ENCODE measurements around the gene CD81.

DNA sequence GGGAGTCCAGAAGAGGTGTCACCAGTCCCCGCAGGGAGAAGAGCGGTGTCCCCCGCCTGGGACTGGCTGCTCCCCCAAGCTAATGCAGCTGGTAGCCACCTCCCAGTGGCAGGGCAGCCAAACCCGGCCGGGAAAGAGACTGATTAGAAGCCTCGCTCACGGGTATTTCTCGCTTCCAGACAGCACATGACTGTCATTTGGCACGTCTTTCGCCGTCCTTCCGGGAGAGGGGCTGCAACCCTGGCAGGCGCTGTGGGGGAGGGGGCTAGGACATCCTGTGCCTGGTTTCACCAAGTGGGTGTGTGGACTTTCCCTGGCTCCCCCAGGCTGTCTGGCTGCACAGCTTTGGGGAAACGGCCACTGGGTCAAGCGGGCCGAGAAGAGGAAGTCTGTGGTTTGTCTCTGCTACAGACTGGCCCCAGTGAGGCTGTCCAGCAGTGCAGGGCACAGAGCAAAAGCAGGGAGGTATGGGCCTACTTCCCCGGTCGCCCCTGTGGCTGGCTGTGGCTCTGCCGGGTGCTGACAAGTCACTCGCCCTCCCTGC is 3.8 kb downstream of the CD81 start:
- TF ChIP-seq, protein P1, sequence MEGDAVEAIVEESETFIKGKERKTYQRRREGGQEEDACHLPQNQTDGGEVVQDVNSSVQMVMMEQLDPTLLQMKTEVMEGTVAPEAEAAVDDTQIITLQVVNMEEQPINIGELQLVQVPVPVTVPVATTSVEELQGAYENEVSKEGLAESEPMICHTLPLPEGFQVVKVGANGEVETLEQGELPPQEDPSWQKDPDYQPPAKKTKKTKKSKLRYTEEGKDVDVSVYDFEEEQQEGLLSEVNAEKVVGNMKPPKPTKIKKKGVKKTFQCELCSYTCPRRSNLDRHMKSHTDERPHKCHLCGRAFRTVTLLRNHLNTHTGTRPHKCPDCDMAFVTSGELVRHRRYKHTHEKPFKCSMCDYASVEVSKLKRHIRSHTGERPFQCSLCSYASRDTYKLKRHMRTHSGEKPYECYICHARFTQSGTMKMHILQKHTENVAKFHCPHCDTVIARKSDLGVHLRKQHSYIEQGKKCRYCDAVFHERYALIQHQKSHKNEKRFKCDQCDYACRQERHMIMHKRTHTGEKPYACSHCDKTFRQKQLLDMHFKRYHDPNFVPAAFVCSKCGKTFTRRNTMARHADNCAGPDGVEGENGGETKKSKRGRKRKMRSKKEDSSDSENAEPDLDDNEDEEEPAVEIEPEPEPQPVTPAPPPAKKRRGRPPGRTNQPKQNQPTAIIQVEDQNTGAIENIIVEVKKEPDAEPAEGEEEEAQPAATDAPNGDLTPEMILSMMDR (IDR thresholded peaks at IDR 0.05; ENCODE audit: low read depth, low read length), result no peak
- TF ChIP-seq, protein P2, sequence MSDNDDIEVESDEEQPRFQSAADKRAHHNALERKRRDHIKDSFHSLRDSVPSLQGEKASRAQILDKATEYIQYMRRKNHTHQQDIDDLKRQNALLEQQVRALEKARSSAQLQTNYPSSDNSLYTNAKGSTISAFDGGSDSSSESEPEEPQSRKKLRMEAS (IDR thresholded peaks at IDR 0.05; ENCODE audit: low read depth, low read length), result peak; percentile 46; the same call in 1 of the 2 replicates
